NCI-H748 treated with DMSO at 0.1 percent for 48 hours (cell line): ENCODE results near the gene PTX4.

Source experiments
- DNase-seq: peaks from one replicate; lab custom pipeline; 2025; lab: John Stamatoyannopoulos, UW

The PTX4 gene

DNA sequence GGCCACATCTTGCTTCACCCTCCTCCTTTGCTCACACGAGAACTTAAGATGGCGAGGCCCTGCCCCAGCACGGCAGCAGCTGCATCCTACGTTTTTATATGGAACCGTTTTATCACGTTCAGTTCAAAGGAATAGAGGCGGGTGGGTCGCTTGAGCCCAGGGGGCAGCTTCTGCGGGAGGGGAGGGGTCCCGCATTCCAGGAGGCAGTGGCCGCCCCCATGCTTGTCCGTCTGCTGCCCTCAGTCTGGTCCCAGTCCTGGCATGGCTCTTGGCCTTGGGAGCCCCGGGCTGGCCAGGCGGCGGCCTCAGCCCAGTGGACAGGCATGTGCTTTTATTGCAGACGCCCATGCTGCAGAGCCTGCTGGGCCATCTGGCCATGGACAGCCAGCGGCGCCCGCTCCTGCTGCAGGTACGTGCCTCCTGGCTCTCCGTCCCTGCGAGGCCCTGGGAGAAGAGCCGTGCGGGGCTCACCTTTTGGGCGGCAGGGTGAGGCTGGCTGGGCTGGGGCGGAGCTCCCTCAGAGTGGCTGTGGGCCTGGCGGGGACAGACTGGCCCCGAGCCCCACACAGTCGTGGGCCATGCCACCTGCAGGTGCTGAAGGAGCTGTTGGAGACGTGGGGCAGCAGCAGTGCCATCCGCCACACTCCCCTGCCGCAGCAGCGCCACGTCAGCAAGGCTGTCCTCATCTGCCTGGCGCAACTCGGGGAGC lies 11.2 kb upstream of the PTX4 start:
- no peak for DNase-seq

DNA sequence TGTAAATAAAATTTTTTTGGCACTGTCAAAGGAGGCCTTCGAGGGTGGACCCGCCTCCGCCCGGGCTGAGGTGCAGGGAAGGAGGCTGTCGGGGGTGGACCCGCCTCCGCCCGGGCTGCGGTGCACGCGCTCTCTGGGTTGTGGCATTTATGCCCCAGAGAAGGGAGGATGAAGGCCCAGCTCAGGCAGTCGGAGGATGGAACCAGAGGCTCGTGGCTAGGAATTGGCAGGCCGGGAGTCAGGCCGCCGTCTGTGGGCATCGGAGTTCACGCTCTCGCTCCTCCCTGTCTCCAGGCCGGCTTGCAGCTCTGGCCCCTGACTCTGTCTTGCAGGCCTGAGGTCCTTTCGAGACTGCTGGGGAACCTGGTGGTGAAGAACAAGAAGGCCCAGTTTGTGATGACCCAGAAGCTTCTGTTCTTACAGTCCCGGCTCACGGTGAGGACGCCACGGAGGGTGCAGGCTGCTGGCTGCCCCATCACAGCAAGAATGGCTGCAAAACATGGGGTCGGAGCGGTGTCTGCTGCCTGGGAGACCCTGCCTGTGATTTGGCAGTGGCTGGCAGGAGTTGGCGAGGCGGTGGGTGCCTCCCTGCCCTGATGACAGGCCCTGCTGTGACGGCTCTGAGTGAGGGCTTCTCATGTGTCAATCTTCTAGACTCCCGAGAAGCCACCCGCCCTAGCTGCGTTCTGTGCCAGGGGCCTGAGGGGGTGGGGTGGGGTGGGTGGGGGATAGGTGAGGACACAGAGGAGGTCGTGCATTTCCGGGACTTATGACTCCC lies 10.3 kb upstream of the PTX4 start:
- DNase-seq: no peak

DNA sequence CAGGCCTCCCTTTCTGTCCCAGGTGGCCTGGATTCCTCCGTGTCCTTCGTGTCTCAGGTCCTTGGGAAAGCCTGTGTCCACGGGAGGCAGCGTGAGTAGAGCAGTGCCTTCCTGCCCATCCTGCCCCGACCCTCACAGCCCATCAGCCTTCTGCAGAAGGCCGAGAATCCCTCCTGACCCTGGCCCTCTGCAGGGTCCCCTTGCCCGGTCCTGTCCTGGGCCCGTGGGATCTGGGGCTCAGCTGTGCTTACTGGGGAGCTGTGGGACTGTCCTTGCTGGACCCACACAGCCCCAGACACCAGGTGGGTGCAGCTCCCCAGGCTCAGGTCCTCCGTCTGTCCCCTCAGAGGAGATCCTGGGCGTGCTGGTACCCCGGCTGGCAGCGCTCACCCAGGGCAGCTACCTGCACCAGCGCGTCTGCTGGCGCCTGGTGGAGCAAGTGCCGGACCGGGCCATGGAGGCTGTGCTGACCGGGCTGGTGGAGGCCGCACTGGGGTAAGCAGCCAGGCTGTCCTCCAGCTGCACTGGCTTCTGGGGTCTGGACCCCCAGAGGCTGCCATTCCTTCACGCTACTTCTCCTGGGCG lies 8.4 kb upstream of the PTX4 start:
- no peak for DNase-seq

DNA sequence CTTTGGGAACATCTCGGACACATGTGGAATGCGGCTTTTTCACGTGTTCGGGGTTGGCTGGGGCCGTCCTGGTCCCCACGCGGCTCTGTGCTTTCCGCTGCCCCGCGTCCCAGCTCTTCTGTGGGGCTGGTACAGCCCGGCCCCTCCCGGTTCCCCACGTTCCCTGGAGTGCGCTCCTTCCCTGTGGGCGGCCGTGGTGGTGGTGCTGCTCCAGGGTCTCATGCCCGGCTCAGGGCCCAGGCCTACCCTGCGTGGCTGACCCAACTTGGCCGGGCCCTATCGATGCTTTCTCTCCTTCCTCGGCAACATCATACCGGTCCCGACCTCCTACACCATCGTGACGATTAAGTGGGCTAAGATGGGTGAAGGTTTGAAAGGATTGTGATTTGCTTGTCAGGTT lies 7.7 kb upstream of the PTX4 start:
- DNase-seq: no peak

DNA sequence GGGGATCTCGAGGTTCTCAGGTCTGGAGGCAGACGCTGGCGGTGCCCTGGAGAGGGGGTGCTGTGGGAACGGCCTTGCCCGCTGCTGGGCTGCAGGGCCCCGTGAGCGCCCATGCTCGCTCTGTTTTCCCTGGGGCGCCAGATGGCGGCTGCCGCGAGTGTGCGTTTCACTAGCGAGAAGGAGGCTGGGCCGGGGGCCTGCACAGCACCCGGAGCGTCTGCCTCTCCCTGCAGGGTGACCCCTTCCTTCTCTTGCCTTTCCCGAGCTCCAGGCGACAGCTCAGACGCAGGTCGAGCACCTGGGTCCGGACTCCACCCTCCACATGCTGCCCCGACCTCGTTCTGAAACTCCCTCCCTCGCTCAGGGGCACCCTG lies 7.1 kb upstream of the PTX4 start:
- no peak for DNase-seq

DNA sequence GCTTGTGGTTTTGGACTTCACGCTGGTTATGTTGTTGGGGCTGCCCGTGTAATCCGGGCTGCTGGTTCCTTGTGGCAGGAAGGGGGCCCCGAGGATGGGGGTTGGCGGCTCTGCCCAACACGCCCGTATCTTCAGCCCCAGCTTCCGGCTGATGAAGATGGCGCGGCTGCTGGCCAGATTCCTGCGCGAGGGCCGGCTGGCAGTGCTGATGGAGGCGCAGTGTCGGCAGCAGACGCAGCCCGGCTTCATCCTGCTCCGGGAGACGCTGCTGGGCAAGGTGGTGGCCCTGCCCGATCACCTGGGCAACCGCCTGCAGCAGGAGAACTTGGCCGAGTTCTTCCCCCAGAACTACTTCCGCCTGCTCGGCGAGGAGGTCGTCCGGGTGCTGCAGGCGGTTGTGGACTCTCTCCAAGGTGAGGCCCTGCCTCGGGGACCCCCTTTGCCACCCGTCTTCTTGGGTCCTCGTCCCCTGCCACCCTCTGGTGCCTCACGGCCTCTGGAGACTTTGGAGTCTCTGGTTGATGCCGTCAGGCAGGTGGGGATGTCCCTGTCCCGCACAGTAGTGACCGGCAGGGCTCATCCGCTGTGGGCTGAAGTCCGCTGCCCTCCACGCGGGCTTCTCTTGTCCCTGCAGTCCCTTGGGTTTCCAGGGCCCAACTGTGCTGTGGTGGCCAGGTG lies 6.6 kb upstream of the PTX4 start:
- DNase-seq: no peak

DNA sequence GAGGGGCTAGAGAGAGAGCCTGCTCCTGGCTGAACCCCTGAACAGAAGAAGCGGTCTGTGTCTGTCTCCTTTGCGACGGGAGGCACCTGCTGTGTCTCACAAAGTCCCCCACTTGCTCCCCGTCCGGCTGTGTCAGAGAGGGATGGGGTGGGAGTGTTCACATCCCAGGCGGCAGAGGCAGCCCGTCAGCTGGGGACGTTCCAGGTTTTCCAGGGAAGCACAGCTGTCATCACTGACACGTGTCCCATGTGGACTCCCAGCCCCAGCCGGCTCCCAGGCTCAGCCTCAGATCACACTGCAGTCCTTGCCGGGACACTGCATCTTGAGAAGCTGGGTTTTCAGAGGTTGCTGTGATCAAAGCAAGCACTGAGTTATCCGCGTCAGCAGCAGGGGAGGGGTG lies 6.0 kb upstream of the PTX4 start:
- DNase-seq: no peak

- no peak for DNase-seq
Observed at GRCh38 chr16:1494129-1494640, 5.4 kb upstream of the PTX4 start.

GRCh38 chr16:1493746-1494094 lies 5.0 kb upstream of the PTX4 start:
- no peak for DNase-seq

DNA sequence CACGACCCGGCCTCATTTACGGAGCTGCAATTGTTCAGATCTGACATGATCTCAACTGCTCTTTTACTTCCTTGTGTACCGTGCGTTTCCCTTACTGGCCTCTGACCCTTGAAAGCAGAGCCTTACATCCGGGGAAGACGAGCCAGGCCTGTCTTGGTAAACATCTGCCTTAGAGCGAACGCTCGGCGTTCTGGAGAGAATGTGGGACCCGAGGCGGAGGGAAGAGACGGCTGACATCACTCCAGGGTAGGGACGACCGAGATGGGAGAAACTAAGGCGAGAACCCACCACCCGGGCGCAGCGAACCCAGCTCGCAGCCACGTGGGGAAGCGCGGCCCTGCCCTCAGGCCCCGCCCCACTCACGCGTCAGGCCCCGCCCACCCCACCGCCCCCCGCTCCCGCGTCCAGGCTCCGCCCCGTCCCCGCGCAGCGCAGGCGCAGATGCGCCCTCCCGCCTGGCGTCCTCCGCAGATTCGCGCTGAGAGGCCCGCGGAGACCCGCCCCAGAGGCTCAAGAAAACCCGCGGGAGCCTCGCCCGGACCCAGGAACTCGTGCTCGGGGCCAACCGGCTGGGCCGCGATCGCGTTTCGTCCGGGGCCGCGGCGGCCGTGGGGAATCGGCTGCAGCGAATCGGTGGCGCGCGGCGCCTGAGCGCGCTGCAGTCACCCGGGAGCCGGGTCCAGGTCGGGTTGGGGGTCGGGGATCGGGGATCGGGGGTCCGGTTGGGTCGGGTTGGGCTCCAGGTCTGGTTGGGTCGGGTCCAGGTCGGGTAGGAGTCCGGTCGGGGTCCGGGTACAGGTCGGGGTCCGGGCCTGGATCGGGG lies 4.4 kb upstream of the PTX4 start, which contains the start of gene TELO2:
Gene TELO2, plus strand, starts transcription at position 438 of the 823 bp plus-strand sequence. CDS start 922 bp downstream, outside the sequence.
- peak; percentile 21 for DNase-seq

- DNase-seq: no peak
Observed at GRCh38 chr16:1492082-1492922, 3.6 kb upstream of the PTX4 start.

DNA sequence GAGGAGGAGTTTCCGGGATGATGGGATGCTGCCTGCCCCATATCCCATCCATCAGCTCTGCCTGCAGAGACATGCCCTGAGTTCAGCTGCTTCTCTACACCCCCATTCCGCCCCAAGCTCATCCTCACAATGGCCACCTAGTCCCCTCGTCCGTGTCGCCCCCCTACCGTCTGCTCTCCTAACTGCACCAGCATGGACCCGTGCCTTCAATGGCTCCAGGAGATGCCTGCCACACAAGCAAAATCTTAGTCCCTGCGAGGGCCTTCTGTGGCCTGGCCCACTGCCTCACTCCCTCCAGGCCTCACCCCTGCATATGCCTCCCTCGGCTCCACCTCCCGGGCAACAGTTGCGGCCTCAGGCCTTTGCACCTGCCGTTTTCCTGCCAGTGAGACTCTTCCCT lies 2.6 kb upstream of the PTX4 start:
- no peak for DNase-seq

DNA sequence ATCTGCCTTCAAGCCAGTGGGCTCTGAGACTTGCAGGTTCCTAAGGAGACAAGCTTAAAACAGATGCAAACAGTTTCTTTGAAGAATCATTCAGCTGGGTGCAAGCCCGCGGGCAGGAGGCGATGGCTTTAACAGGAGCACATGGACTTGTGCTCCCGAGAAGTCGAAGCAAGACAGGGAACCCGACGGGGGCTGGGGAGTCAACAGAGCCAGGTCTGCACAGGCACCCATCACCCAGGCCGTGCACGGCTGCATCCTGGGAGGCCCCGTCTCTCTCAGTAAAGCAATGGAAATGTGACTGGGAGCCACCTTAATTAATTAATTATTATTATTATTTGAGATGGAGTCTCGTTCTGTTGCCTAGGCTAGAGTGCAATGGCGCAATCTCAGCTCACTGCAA lies 333 bp upstream of the PTX4 start:
- DNase-seq: no peak

DNA sequence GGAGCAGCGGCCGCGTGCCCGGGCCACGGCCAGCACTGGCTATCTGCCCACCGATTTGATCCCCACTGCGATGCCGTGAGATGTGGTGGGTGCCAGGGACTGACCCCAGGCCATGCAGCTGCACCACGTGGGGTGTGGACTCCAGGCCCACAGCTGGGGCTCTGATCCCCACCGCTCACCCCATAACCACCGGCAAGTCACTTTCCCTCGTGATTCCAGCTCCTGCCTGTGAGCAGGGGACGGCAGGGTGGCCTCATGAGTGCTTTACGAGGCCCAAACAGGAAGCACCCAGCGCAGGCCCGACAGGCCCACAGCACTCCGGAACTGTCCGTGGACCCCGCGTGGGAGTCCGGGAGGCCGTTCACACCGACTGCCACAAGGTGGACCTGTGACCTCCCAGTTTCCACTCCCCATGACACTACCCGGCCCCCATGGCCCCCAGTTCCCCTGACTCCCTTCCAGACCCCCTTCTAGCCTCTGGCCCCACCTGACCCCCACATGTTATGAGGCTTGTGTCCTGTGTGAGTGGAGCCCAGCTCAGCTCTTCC lies 616 bp downstream of the PTX4 start:
- no peak for DNase-seq

DNA sequence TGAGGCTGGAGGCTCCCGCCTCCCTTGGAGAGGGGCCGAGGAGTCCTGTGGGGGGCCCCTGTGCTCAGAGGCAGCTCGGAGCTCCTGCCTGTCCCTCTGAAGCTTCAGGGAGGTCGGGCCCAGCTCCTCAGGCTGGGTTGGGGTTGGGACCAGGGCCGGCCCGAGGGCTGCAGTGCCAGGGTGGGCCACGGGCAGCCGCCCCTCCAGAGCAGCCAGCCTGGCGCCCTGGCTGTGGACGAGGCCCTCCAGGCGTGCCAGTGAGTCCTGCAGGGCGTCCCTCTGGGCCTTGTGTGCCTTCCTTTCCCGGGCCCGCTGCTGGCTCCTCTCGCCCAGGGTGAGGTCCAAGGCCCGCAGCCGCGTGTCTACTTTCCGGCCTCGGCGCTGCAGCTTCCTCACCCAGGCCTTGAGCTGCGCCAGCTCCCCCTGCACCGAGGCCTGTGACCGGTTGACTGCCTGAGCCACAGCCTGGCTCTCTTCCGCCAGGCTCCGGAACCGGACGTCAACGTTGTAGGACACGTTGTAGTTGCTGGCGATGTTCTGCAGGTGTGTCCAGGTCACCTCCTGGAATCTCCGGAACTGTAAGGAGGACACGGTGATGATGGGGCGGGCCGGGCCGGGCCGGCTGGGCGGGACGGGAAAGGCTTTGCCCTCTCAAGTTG lies 1.2 kb downstream of the PTX4 start:
- no peak for DNase-seq

- DNase-seq: no peak
Observed at GRCh38 chr16:1486551-1487390, 2.0 kb downstream of the PTX4 start.

- no peak for DNase-seq
Observed at GRCh38 chr16:1485847-1486496, 2.8 kb downstream of the PTX4 start.
